ENCODE measurements around the gene SERPINA4.

SERPINA4 gene

DNA sequence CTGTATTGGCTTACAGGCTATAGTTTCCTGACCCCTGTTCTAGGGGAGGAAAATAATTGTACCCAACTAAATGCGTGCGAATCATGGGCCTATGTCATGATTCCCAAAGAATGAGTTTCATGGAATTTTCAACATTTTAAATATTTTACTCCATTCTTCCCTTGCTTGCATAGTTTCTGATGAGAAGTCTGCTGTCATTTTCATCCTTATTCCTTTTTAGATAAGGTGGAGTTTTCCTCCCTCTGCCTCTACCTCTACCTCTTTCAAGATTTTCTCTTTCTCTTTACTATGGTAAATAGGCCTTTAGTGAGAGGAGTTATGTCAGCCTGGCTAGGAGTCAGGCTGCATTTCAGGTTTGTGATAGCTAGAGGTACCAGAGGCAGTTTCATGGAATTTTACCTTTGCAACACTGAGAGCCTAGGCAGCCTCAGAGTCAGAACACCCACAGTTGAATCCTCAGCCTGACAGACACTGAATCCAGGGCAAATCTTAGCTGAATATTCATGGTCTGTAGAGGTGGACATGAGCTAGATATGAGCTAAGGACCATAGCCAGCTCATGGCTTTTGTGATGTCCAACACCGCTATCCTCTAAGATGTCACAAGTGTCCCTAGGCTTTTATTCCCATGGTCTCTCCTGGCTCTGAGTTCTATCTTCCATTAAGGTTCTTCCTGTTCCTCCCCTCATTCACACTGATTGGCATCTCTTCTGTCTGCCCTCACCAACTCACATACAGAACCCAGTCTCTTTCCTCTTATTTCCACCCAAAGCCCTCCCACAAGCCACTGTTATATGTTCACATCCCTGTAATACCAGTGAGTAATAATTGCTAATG lies 57.0 kb downstream of the SERPINA4 start:
- DNase-seq = no peak

DNA sequence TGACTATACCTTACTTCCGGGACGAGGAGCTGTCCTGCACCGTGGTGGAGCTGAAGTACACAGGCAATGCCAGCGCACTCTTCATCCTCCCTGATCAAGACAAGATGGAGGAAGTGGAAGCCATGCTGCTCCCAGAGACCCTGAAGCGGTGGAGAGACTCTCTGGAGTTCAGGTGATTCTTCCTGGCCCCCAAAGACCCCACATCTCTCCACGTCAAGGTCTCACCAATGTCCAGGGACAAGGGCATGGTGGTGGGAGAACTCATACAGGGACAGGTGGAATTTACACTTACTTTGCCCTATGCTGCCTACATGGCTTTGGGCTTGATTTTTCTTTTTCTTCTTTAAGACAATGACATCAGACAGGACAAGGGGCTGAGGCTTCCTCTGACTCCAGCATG lies 58.1 kb downstream of the SERPINA4 start:
- DNase-seq = no peak
